OCI-LY1 (cell line): ENCODE results near the gene ENTPD1.

Experiments used
- H2AFZ ChIP-seq: fragments of 200-600 bp; sonication (generic), shearing (Covaris generic); 2 replicates; pipeline ENCODE4 v1.6.0; 2014; ENCODE audit warnings: antibody characterized with exemption, mild to moderate bottlenecking, low read length
- H3F3A ChIP-seq: fragments of 200-600 bp; sonication (generic), shearing (Covaris generic); 2 replicates; pipeline ENCODE4 v1.6.0; 2014; ENCODE audit warnings: mild to moderate bottlenecking, antibody characterized with exemption, low read length, moderate library complexity; ENCODE audit not compliant: insufficient read depth
- H3K27ac ChIP-seq: fragments of 200-600 bp; sonication (generic); 2 replicates; pipeline ENCODE4 v1.5.1; 2014; ENCODE audit warnings: low read length, mixed run types, mild to moderate bottlenecking, low read depth; ENCODE audit not compliant: poor library complexity, severe bottlenecking
- H3K27me3 ChIP-seq: fragments of 200-600 bp; sonication (generic); 2 replicates; pipeline ENCODE4 v1.6.0; 2014; ENCODE audit warnings: antibody characterized with exemption, mild to moderate bottlenecking, low read length, moderate library complexity; ENCODE audit not compliant: insufficient read depth
- H3K36me3 ChIP-seq: fragments of 200-600 bp; sonication (generic); 2 replicates; pipeline ENCODE4 v1.6.1; 2014; ENCODE audit warnings: mild to moderate bottlenecking, antibody characterized with exemption, low read length, moderate library complexity, mixed read lengths; ENCODE audit not compliant: insufficient read depth
- H3K4me1 ChIP-seq: fragments of 200-600 bp; sonication (generic); 2 replicates; pipeline ENCODE4 v1.5.1; 2014; ENCODE audit warnings: mild to moderate bottlenecking, low read length, moderate library complexity; ENCODE audit not compliant: insufficient read depth, severe bottlenecking
- H3K4me2 ChIP-seq: fragments of 200-600 bp; sonication (generic), shearing (Covaris generic); 2 replicates; pipeline ENCODE4 v1.6.1; 2014; ENCODE audit warnings: low read length
- H3K4me3 ChIP-seq: fragments of 200-600 bp; sonication (generic); 2 replicates; pipeline ENCODE4 v1.5.1; 2014; ENCODE audit warnings: low read length, low read depth, mild to moderate bottlenecking, mixed read lengths; ENCODE audit not compliant: poor library complexity, severe bottlenecking
- H3K79me2 ChIP-seq: fragments of 200-600 bp; shearing (Covaris generic); 2 replicates; pipeline ENCODE4 v1.6.1; 2016; ENCODE audit warnings: mixed run types, low read length, mixed read lengths; ENCODE audit not compliant: insufficient read depth
- H3K9ac ChIP-seq: fragments of 200-600 bp; sonication (generic), shearing (Covaris generic); 2 replicates; pipeline ENCODE4 v1.6.1; 2014; ENCODE audit warnings: mild to moderate bottlenecking, low read length, mixed read lengths
- H3K9me2 ChIP-seq: fragments of 200-600 bp; sonication (generic), shearing (Covaris generic); 2 replicates; pipeline ENCODE4 v1.6.1; 2014; ENCODE audit warnings: low read depth, mild to moderate bottlenecking, low read length, mixed read lengths
- H3K9me3 ChIP-seq: fragments of 200-600 bp; shearing (Covaris generic); 2 replicates; pipeline ENCODE4 v1.6.1; 2014; ENCODE audit warnings: low read length, mixed read lengths
- H4K20me1 ChIP-seq: fragments of 200-600 bp; sonication (generic), shearing (Covaris generic); 2 replicates; pipeline ENCODE4 v1.6.0; 2016; ENCODE audit warnings: mild to moderate bottlenecking, low read length; ENCODE audit not compliant: insufficient read depth
- EZH2 ChIP-seq: fragments of 200-600 bp; sonication (generic), shearing (Covaris generic); IDR thresholded peaks from 2 replicates; pipeline ENCODE4 v1.8.0; 2017; ENCODE audit warnings: borderline replicate concordance, mixed run types, mild to moderate bottlenecking, antibody characterized with exemption, low read length, moderate library complexity, mixed read lengths
- TF ChIP-seq, protein P1 (sequence below): fragments of 200-600 bp; sonication (generic), shearing (Covaris generic); IDR thresholded peaks from 2 replicates; pipeline ENCODE4 v1.5.1; 2017; ENCODE audit warnings: mild to moderate bottlenecking, antibody characterized with exemption, low read length, moderate library complexity, mixed read lengths

Gene ENTPD1

DNA sequence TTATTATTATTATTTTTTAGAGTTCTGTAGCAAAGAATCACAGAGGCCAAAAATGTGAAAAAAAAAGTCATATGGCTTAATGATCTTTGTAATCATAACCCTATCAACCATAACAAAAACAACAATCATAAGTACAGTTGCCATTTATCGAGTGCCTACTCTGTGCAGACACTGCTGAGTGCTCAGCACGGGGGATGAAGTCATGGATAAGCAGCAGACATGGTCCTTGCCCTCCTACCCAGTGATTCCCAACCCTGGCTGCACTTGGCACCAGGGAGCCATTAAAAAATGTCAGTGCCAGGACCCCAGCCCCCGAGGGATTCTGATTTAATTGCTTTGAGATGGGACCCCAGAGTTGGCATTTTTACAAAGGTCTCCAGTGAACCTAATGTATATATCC is 38.2 kb downstream of the ENTPD1 start:
- Histone ChIP-seq H3K27ac (no peak overlapping the region), H3K9me3 (no peaks in the 10 kb centered on the region), H3K79me2 (no peaks in the 10 kb centered on the region), H3F3A (no peaks in the 10 kb centered on the region), H3K4me1 (no peaks in the 10 kb centered on the region), H2AFZ (no peak overlapping the region), H3K4me2 (no peak overlapping the region), H3K36me3 (no peaks in the 10 kb centered on the region), H3K9me2 (no peaks in the 10 kb centered on the region), H4K20me1 (no peaks in the 10 kb centered on the region), H3K27me3 (no peaks in the 10 kb centered on the region), H3K9ac (no peak overlapping the region), H3K4me3 (no peak overlapping the region)
- TF ChIP-seq, protein P1, sequence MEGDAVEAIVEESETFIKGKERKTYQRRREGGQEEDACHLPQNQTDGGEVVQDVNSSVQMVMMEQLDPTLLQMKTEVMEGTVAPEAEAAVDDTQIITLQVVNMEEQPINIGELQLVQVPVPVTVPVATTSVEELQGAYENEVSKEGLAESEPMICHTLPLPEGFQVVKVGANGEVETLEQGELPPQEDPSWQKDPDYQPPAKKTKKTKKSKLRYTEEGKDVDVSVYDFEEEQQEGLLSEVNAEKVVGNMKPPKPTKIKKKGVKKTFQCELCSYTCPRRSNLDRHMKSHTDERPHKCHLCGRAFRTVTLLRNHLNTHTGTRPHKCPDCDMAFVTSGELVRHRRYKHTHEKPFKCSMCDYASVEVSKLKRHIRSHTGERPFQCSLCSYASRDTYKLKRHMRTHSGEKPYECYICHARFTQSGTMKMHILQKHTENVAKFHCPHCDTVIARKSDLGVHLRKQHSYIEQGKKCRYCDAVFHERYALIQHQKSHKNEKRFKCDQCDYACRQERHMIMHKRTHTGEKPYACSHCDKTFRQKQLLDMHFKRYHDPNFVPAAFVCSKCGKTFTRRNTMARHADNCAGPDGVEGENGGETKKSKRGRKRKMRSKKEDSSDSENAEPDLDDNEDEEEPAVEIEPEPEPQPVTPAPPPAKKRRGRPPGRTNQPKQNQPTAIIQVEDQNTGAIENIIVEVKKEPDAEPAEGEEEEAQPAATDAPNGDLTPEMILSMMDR = no peak
- TF ChIP-seq EZH2 = no peak

DNA sequence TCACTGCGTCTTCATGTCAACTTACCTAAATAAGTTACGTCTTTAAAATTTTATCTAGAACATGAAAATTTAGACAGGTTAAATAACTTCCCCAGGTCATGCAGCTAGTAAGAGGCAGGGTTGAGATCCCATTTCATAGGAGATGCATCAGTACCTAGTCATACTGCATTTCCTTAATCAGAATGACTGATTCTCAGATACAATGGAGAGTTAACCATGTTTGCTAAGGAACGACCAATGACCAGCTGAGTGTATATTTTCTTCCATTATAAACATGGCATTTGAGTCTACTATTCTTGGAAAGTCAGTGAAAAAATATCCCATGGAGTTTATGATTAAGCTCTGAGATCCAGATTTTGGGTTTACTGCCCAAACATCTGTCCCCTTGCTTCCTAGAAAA is 39.6 kb downstream of the ENTPD1 start:
- no peaks in the 10 kb centered on the region for H3F3A ChIP-seq
- no peak overlapping the region for H3K27ac ChIP-seq
- H3K4me3 ChIP-seq = no peak overlapping the region
- H3K27me3 ChIP-seq = no peaks in the 10 kb centered on the region
- no peak overlapping the region for H3K9ac ChIP-seq
- TF ChIP-seq EZH2 = no peak
- TF ChIP-seq, protein P1 = no peak
- H3K4me1 ChIP-seq = no peaks in the 10 kb centered on the region
- no peaks in the 10 kb centered on the region for H3K36me3 ChIP-seq
- H3K4me2 ChIP-seq = no peak overlapping the region
- no peak overlapping the region for H2AFZ ChIP-seq
- no peaks in the 10 kb centered on the region for H3K9me3 ChIP-seq
- no peaks in the 10 kb centered on the region for H3K79me2 ChIP-seq
- no peaks in the 10 kb centered on the region for H3K9me2 ChIP-seq
- no peaks in the 10 kb centered on the region for H4K20me1 ChIP-seq

DNA sequence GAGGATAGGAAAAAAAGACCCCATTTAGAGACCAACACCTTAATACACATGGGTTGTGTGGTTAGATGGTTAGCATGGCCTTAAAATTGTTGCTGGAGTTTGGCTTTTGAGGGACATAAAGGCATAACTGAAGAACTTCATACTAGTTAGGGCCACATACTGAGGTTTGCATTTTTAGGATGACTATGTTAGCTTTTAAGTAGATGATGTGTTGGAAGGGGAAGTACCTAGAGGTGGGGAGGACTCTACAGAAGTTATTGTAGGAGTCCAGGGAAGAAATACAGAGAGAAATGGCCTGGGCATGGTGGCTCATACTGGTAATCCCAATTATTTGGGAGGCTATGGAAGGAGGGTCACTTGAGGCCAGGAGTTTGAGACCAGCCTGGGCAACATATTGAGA is 40.5 kb downstream of the ENTPD1 start:
- Histone ChIP-seq H2AFZ (no peak overlapping the region), H3K9me3 (no peaks in the 10 kb centered on the region), H3K4me2 (no peak overlapping the region), H3K4me1 (no peaks in the 10 kb centered on the region), H3K79me2 (no peaks in the 10 kb centered on the region), H3K27ac (no peak overlapping the region), H3K27me3 (no peaks in the 10 kb centered on the region), H4K20me1 (no peaks in the 10 kb centered on the region), H3K4me3 (no peak overlapping the region), H3K9ac (no peak overlapping the region), H3K9me2 (no peaks in the 10 kb centered on the region), H3F3A (no peaks in the 10 kb centered on the region), H3K36me3 (no peaks in the 10 kb centered on the region)
- TF ChIP-seq, protein P1 = no peak
- TF ChIP-seq EZH2 = no peak
